GM19239 (cell line): ENCODE data around the gene ADI1.
"Not testable (repeated sequence)": the region's sequence is repeated elsewhere in the genome, so short reads cannot be mapped to it uniquely, and the experiment has no call there.

Experiments
- DNase-seq: peaks from one replicate; pipeline ENCODE4 v3.0.0; 2011; ENCODE audit warnings: low spot score; ENCODE audit not compliant: insufficient read length
- FAIRE-seq: peaks from 2 replicates; lab custom pipeline; 2011; peaks lifted over from hg19 to GRCh38; lab: Jason Lieb, UNC

ADI1 gene

GRCh38 chr2:3453190-3453999 lies 65.9 kb downstream of the ADI1 start:
- no peak for FAIRE-seq
- no peak for DNase-seq

DNA sequence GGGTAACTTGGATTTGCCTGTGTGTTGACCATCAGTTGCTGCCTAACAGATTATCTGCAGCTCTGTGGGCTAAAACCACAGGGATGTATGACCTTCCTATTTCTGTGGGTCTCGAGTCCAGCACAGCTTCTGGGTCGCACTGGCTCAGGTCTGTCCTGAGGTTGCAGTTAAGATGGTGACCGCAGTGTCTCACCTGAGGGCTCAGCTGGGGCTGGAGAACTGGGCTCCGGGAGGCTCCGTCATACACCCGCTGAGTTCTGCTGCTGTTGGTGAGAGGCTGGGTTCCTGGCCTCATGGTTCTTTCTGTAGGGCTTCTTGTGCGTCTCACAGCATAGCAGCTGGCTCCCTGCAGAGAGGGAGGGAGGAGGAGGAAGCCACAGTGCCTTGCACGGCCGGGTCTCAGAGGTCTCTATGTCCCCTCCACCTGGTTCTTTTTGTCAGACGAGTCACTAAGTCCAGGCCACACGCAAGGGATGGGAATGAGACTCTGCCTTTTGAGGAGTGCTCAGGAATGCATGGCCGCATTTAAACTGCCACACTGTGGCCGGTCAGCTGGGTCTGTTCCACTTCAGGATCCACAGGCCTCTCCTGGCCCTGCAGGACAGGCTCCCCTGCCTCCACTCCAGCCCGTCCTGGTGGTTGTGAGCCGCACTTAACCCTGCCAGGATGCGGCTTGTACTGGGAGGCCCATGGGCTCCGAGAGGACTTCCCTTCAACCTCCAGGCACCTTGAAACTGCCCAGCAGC lies 67.2 kb downstream of the ADI1 start:
- DNase-seq (no peak), FAIRE-seq (no peak)

GRCh38 chr2:3451169-3451568 lies 68.2 kb downstream of the ADI1 start:
- FAIRE-seq: no peak

DNA sequence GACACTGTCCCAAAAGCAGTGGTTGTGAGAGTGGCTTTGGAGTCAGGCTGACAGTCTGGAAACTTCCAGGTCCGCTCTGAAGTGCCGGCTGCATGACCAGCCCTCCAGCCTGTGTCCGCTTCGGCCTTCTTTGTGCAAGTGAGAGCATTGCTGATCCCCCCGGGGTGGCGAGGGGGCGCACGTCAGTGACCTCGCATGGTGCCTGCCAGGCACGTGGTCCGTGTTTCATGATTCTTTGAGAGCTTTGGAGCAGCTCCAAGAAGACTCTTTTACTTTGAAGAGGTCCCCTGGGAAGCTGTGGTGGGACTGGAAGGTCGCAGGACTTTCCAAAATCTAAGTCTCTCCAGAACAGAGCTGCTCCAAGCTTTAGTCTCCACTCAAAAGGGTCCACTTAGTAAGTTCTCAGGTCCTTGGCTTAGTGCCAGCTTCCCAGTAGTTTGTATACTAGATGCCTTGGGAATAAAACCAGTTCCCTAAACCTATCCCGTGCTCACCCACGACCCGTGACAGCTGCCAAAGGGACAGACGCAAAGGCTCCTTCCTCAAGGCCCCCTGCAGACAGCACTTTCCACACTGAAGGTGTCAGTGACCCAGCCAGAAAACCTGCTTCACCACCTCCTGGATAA lies 68.8 kb downstream of the ADI1 start:
- FAIRE-seq (no peak), DNase-seq (no peak)

More at GRCh38 chr2:3451169-3451568, 68.2 kb downstream of the ADI1 start:
- no peak for DNase-seq

DNA sequence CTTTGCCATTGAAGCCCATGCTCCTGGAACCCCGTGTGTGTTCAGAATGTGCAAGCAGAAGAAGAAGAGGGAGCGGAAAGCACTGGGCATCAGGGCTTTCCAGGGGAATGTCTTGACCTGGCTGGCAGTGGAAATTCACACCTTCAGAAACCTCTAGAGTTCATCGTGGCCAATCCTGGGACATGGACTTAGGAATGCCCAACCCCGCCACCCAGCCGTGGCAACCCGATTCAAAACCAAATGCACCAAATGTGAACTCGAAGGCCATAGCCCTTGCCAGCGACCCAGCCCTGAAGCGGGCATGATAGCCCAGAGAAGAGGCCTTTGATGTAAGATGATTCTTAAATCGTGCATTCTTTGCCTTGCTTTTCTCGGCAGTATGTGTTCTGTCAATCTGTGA lies 69.4 kb downstream of the ADI1 start:
- FAIRE-seq (no peak), DNase-seq (no peak)

DNA sequence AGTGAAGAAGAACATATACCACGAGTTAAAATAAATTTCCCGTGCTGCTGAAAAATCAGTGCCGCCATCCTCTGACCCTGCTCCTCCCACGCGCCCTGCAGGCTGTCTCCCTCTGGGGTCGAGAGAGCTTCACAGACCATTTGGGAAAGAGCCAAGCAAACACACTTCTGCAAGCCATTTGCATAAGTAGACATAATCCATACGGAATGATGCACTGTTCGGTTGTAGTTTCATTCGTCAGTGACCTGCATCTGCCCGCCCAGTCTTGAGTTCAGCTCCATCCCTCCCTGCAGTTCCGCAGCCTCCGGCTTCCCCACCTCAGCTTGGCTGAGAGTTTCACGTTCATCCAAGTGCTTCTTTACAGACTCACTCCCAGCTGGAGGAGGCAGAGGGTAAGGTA lies 70.2 kb downstream of the ADI1 start:
- DNase-seq: no peak
- no peak for FAIRE-seq

GRCh38 chr2:3448441-3448911 lies 70.9 kb downstream of the ADI1 start:
- not testable (repeated sequence) for DNase-seq, FAIRE-seq

- no peak for FAIRE-seq
These were observed 71.5 kb downstream of the ADI1 start for GRCh38 chr2:3447789-3448317.

More at GRCh38 chr2:3447789-3448317, 71.5 kb downstream of the ADI1 start:
- DNase-seq: no peak
